Endothelial cell (in vitro differentiated cells): ENCODE data around the gene SYCE3. TPM values are rescaled to one million over a fixed set of nuclear protein-coding genes. Genes with fewer than 3 reads are reported as not detected.
A peak's percentile ranks its signal among the peaks of the same experiment; 100 is the strongest.
"Not testable (repeated sequence)": the region's sequence is repeated elsewhere in the genome, so short reads cannot be mapped to it uniquely, and the experiment has no call there.

ENCODE experiments used
- DNase-seq: peaks from one replicate; pipeline ENCODE4 v3.0.0; 2021; ENCODE audit warnings: low spot score
- H3K27ac Mint-ChIP-seq: one replicate; pipeline ENCODE4 v1.8.0; 2021; ENCODE audit warnings: mixed read lengths, inconsistent platforms; ENCODE audit not compliant: unreplicated experiment
- H3K27me3 Mint-ChIP-seq: one replicate; pipeline ENCODE4 v1.8.0; 2021; ENCODE audit warnings: mild to moderate bottlenecking, moderate library complexity, mixed read lengths, inconsistent platforms; ENCODE audit not compliant: unreplicated experiment
- H3K36me3 Mint-ChIP-seq: one replicate; pipeline ENCODE4 v1.8.0; 2021; ENCODE audit warnings: mild to moderate bottlenecking, low read depth, mixed read lengths, inconsistent platforms; ENCODE audit not compliant: unreplicated experiment
- H3K4me1 Mint-ChIP-seq: one replicate; pipeline ENCODE4 v1.8.0; 2021; ENCODE audit warnings: mild to moderate bottlenecking, mixed read lengths, inconsistent platforms; ENCODE audit not compliant: unreplicated experiment
- H3K4me3 Mint-ChIP-seq: one replicate; pipeline ENCODE4 v1.8.0; 2021; ENCODE audit warnings: mild to moderate bottlenecking, mixed read lengths, inconsistent platforms; ENCODE audit not compliant: unreplicated experiment
- H3K9me3 Mint-ChIP-seq: one replicate; pipeline ENCODE4 v1.8.0; 2021; ENCODE audit warnings: mixed read lengths, inconsistent platforms; ENCODE audit not compliant: unreplicated experiment
- total RNA-seq: library from RNA; stranded (reverse); fragmentation: NEBNext Ultra II Directional; extraction: Animal tissue kit (Norgen Biotek cat#: 25700); gene quantifications from one replicate; pipeline ENCODE4 v1.2.1, GENCODE V29; 2021; ENCODE audit not compliant: unreplicated experiment
- TF ChIP-seq, protein P1 (sequence below): fragments of 200-600 bp; sonication (generic); IDR thresholded peaks from one replicate; pipeline ENCODE4 v1.5.0; 2021; ENCODE audit warnings: antibody characterized with exemption; ENCODE audit not compliant: unreplicated experiment

SYCE3 gene
- total RNA-seq, 1 donor from 2014 or later: not detected

DNA sequence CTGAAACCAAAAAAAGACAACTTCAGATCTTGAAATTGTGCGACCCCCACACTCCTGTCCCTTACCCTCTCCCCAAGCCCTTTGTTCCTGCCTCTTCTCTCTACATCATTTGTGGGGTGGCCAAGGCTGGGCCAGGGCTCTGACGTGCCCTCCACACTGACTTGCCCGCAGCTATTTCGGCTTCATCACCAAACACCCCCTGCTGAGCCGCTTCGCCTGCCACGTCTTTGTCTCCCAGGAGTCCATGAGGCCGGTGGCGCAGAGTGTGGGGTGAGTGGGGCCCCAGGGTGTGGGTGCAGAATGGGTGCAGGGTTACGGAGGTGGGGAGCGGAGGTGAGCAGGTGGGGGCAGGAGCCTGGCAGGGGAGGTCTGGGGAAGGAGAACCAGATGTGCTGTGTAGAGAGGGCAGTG lies 47.3 kb upstream of the SYCE3 start:
- no peaks in the 10 kb centered on the region for H3K4me1 Mint-ChIP-seq
- H3K36me3 Mint-ChIP-seq: no peaks in the 10 kb centered on the region
- TF ChIP-seq, protein P1, sequence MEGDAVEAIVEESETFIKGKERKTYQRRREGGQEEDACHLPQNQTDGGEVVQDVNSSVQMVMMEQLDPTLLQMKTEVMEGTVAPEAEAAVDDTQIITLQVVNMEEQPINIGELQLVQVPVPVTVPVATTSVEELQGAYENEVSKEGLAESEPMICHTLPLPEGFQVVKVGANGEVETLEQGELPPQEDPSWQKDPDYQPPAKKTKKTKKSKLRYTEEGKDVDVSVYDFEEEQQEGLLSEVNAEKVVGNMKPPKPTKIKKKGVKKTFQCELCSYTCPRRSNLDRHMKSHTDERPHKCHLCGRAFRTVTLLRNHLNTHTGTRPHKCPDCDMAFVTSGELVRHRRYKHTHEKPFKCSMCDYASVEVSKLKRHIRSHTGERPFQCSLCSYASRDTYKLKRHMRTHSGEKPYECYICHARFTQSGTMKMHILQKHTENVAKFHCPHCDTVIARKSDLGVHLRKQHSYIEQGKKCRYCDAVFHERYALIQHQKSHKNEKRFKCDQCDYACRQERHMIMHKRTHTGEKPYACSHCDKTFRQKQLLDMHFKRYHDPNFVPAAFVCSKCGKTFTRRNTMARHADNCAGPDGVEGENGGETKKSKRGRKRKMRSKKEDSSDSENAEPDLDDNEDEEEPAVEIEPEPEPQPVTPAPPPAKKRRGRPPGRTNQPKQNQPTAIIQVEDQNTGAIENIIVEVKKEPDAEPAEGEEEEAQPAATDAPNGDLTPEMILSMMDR: no peak
- no peak overlapping the region for H3K27ac Mint-ChIP-seq
- H3K27me3 Mint-ChIP-seq: peaks cover 14% of the 10 kb centered on the region
- no peak for DNase-seq
- H3K4me3 Mint-ChIP-seq: no peak overlapping the region
- no peaks in the 10 kb centered on the region for H3K9me3 Mint-ChIP-seq

DNA sequence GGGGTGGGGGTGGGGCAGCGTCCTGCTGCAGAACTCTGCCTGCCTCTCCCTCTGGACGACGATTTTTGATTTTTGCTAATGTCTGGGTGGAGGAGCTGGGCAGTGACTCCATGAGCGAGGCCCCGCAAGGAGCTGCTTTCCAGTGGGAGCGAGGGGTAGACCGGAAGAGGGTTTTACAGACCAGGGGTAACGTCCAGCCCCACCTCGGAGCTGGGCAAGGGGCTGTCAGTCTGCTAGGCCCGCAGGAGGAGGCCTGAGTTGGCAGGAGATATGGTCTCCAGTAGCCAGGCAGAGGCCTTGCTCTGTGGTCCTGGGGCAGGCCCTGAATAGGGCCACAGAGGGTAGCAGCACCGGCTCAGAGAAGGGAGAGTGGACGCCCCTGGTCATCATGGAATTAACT lies 46.9 kb upstream of the SYCE3 start:
- Mint-ChIP-seq H3K27me3 (peaks cover 14% of the 10 kb centered on the region), H3K4me3 (no peak overlapping the region), H3K27ac (no peak overlapping the region), H3K9me3 (no peaks in the 10 kb centered on the region), H3K4me1 (no peaks in the 10 kb centered on the region), H3K36me3 (no peaks in the 10 kb centered on the region)
- DNase-seq: no peak
- TF ChIP-seq, protein P1: no peak

DNA sequence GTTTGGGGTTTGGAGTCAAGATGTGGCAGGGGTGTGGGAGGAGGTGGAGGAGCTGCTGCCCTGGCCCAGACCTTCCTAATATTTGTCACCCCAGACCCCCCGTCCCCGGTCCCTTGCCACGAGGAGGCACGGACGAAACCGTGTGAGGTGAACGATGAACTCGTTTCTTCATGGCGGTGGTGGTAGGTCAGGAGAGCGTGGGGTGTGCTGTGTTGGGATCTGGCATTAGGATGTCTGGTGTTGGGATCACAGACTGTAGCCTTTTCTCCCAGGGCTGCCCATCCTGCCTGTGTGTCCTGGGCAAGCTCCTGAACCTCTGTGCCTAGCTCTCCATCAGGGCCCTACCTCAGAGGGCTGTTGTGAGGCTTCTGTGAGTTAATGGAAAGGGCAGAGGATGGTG lies 46.3 kb upstream of the SYCE3 start:
- Mint-ChIP-seq H3K4me1 (no peaks in the 10 kb centered on the region), H3K36me3 (no peaks in the 10 kb centered on the region)

DNA sequence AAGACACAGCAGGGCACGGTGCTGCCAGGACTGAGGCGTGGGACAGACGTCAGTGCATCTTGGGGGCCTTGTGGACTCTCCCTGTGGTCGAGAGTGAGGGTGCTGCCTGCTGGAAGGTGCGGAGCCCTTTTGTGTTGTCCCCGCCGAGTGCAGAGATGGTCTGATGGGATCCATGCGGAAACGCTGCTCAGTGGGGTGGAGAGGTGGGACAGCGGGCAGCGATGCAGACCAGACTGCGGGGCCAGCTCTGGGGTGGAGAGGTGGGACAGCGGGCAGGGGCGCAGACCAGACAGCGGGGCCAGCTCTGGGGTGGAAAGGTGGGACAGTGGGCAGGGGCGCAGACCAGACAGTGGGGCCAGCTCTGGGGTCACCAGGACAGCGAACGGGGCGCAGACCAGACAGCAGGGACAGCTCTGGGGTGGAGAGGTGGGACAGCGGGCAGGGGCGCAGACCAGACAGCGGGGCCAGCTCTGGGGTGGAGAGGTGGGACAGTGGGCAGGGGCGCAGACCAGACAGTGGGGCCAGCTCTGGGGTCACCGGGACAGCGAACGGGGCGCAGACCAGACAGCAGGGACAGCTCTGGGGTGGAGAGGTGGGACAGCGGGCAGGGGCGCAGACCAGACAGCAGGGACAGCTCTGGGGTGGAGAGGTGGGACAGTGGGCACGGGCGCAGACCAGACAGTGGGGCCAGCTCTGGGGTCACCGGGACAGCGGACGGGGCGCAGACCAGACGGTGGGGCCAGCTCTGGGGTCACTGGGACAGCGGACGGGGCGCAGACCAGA lies 45.5 kb upstream of the SYCE3 start:
- not testable (repeated sequence) for H3K27ac Mint-ChIP-seq, DNase-seq, H3K36me3 Mint-ChIP-seq, H3K4me3 Mint-ChIP-seq, H3K4me1 Mint-ChIP-seq, H3K9me3 Mint-ChIP-seq
- peaks cover 14% of the 10 kb centered on the region for H3K27me3 Mint-ChIP-seq

More for the DNA sequence above, 46.3 kb upstream of the SYCE3 start:
- H3K9me3 Mint-ChIP-seq: no peaks in the 10 kb centered on the region
- peaks cover 14% of the 10 kb centered on the region for H3K27me3 Mint-ChIP-seq
- H3K27ac Mint-ChIP-seq: no peak overlapping the region
- TF ChIP-seq, protein P1: no peak
- DNase-seq: no peak
- H3K4me3 Mint-ChIP-seq: no peak overlapping the region

DNA sequence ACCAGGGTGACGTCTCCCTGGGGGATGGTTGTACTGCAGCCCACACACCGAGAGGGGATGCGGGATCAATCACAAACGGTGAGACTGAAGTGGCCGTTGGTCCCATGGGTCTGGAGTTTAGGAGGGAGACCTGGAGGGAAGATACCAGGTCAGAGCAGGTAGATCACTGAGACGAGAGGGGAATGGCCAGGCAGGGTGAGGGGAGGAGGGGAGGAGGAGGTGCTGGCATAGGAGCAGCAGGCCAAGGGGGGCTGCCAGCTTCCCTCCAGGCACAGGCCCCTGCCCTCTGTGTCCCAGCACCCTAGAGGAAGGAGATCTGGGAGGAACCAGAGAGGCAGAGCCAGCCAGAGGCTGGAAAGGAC lies 44.9 kb upstream of the SYCE3 start:
- H3K4me1 Mint-ChIP-seq: no peaks in the 10 kb centered on the region
- H3K4me3 Mint-ChIP-seq: no peak overlapping the region
- H3K27ac Mint-ChIP-seq: peak overlapping the region; percentile 26
- H3K36me3 Mint-ChIP-seq: no peaks in the 10 kb centered on the region
- DNase-seq: no peak
- TF ChIP-seq, protein P1: no peak
- peaks cover 17% of the 10 kb centered on the region for H3K27me3 Mint-ChIP-seq
- H3K9me3 Mint-ChIP-seq: no peaks in the 10 kb centered on the region
